HFFc6 (cell line): ENCODE results near the gene TBCB. TPM values are rescaled to one million over a fixed set of nuclear protein-coding genes. Genes with fewer than 3 reads are reported as not detected.

Experiments used
- DNase-seq: peaks from one replicate; pipeline ENCODE4 v3.0.0-alpha.2; 2018
- H3K27ac Mint-ChIP-seq: 2 replicates; pipeline ENCODE4 v1.8.0; 2020; ENCODE audit warnings: mild to moderate bottlenecking, mixed read lengths
- H3K27me3 Mint-ChIP-seq: 2 replicates; pipeline ENCODE4 v1.8.0; 2021; ENCODE audit warnings: mild to moderate bottlenecking, moderate library complexity, mixed read lengths; ENCODE audit not compliant: insufficient read depth
- H3K36me3 Mint-ChIP-seq: 2 replicates; pipeline ENCODE4 v1.8.0; 2021; ENCODE audit warnings: low read depth, mixed read lengths
- H3K4me1 Mint-ChIP-seq: 2 replicates; pipeline ENCODE4 v1.8.0; 2020; ENCODE audit warnings: low read depth, mixed read lengths
- H3K4me3 Mint-ChIP-seq: 2 replicates; pipeline ENCODE4 v1.8.0; 2020; ENCODE audit warnings: mild to moderate bottlenecking, moderate library complexity, mixed read lengths
- H3K9me3 Mint-ChIP-seq: 2 replicates; pipeline ENCODE4 v1.8.0; 2020; ENCODE audit warnings: mild to moderate bottlenecking, mixed read lengths
- total RNA-seq, 6 experiments: library from RNA; stranded (reverse); fragmentation: NEBNext Ultra II Directional; extraction: Animal tissue kit (Norgen Biotek cat#: 25700); gene quantifications; 2 replicates in 1 of 6; 3 replicates in 5 of 6; pipeline ENCODE4 v1.2.3, GENCODE V29; 2021
- TF ChIP-seq, protein P1 (sequence below): fragments of 200-600 bp; sonication (generic); IDR thresholded peaks from 2 replicates; pipeline ENCODE4 v1.5.0; 2021; ENCODE audit warnings: antibody characterized with exemption, mild to moderate bottlenecking

The TBCB gene
- total RNA-seq, 6 experiments from 2014 or later = 229 to 266 (median 243) TPM

DNA sequence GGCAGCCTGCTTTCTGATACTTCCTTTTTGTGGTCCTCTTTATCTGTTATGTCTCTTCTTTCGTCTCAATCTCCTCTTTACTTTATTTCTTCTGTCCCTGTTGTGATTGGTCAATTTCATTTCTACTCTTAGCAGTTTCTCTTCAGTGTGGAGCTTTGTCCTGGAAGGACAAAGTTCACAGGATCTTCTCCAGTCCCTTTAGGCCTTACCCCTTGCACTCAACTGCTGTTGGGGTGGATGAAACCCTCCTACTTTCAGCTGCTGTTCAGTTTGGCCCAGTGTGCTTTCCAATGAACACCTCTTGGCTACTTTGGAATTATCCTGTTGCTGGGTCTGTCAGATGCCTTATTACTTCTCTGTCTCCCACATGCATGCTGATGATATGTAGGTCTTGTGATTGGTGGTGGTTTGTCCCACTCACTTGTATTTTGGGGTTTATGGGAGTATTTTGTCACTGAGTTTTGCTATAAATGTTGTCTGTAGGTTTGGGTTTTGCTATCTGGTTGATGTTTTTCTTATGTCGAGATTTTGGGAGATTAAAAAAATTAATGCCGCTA, 35.8 kb upstream of the TBCB start:
- no peak overlapping the region for H3K4me3 Mint-ChIP-seq
- no peak overlapping the region for H3K27ac Mint-ChIP-seq
- H3K4me1 Mint-ChIP-seq = no peaks in the 10 kb centered on the region
- no peaks in the 10 kb centered on the region for H3K9me3 Mint-ChIP-seq
- no peaks in the 10 kb centered on the region for H3K27me3 Mint-ChIP-seq
- no peak for DNase-seq
- peaks cover 49% of the 10 kb centered on the region for H3K36me3 Mint-ChIP-seq
- TF ChIP-seq, protein P1, sequence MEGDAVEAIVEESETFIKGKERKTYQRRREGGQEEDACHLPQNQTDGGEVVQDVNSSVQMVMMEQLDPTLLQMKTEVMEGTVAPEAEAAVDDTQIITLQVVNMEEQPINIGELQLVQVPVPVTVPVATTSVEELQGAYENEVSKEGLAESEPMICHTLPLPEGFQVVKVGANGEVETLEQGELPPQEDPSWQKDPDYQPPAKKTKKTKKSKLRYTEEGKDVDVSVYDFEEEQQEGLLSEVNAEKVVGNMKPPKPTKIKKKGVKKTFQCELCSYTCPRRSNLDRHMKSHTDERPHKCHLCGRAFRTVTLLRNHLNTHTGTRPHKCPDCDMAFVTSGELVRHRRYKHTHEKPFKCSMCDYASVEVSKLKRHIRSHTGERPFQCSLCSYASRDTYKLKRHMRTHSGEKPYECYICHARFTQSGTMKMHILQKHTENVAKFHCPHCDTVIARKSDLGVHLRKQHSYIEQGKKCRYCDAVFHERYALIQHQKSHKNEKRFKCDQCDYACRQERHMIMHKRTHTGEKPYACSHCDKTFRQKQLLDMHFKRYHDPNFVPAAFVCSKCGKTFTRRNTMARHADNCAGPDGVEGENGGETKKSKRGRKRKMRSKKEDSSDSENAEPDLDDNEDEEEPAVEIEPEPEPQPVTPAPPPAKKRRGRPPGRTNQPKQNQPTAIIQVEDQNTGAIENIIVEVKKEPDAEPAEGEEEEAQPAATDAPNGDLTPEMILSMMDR = no peak

DNA sequence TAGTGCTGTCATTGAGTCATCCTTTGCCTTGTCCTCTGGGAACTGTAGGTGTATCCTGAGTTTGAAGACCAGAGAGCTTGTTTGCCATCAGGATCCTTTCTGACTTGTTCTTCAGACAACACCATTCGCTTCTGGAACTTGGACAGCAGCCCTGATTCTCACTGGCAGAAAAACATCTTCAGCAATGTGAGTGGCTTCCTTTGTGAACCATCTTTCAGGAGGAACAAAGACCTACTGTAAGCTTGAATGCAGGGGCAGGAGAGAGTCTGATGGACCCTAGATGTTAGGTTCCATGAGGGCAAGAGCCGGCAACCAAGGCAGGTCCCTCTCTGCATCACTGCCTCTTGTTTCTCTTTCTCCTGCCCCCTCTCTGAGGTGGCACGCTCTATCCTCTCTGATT, 33.9 kb upstream of the TBCB start:
- H3K36me3 Mint-ChIP-seq = peaks cover 51% of the 10 kb centered on the region
- TF ChIP-seq, protein P1 = no peak
- no peak overlapping the region for H3K27ac Mint-ChIP-seq
- H3K27me3 Mint-ChIP-seq = no peaks in the 10 kb centered on the region
- no peaks in the 10 kb centered on the region for H3K4me1 Mint-ChIP-seq
- H3K4me3 Mint-ChIP-seq = no peak overlapping the region
- DNase-seq = no peak
- H3K9me3 Mint-ChIP-seq = no peaks in the 10 kb centered on the region

DNA sequence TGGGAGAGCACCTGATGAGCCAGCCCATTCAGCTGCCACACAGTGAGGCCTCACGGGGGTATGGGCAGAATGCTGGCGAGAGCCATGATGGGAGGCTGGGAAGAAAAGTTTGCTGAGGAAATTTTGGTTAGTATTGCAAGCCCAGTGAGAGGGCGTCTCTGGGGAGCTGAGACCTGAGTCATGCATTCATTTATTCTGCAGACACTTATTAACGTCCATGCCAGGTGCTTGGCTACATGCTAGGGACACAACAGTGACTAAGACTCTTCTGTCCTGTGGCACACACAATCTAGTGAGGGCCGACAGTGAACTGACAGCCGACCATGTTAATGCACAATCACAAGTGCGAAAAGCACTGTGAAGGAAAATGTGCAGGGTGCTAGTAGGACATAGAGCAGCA, 33.4 kb upstream of the TBCB start:
- no peaks in the 10 kb centered on the region for H3K27me3 Mint-ChIP-seq
- H3K27ac Mint-ChIP-seq = no peak overlapping the region
- no peaks in the 10 kb centered on the region for H3K4me1 Mint-ChIP-seq
- TF ChIP-seq, protein P1 = no peak
- H3K9me3 Mint-ChIP-seq = no peaks in the 10 kb centered on the region
- no peak for DNase-seq
- H3K36me3 Mint-ChIP-seq = peaks cover 51% of the 10 kb centered on the region
- no peak overlapping the region for H3K4me3 Mint-ChIP-seq

DNA sequence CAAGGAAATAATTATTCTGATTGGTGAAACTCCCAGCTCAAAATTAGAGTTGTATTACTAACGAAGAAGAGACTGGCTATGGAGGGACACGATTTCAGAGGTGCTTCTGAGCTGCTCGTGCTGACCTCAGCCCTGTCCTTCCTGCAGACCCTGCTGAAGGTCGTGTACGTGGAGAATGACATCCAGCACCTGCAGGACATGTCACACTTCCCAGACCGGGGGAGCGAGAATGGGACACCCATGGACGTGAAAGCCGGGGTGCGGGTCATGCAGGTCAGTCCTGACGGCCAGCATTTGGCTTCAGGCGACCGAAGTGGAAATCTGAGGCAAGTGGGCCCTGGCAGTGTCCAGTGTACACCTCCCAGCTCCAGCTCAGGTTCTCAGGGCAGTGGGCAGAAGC, 32.4 kb upstream of the TBCB start:
- Mint-ChIP-seq H3K9me3 (no peaks in the 10 kb centered on the region), H3K36me3 (peaks cover 51% of the 10 kb centered on the region), H3K4me3 (no peak overlapping the region), H3K27ac (no peak overlapping the region), H3K4me1 (no peaks in the 10 kb centered on the region), H3K27me3 (no peaks in the 10 kb centered on the region)
- TF ChIP-seq, protein P1 = no peak
- no peak for DNase-seq

DNA sequence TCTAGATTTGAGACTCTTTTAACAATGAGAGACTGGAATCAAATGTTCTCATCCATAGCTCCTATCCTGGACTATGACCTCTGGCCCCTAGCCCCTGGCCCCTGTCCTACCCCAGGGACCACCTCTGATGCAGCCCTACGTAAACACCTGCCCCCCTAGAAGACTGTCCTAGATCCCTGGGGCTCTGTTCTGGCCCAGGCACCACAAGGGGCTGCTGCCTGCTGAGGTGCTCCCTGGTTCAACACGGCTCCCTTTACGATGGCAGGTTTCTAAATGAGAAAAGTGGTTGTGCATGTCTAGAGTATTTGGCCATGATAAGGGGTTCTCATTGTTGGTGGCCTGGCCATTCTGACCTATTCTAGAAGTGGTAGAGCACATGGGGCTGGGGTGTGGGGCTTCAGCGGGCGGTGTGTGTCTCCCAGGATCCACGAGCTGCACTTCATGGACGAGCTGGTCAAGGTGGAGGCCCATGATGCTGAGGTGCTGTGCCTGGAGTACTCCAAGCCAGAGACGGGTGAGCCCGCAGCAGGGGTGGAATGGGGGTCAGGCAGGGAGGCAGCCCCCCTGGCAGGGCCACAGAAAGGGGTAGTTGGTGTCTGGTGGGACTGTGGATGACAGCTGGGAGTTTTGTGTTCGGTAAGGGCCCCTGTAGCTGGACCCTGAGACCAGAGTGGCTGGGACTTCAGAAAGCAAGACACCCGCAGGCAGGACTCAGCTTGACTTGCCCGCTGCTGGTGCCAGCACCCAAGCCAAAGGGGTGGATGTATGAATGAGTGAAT, 30.8 kb upstream of the TBCB start:
- Mint-ChIP-seq H3K27me3 (no peaks in the 10 kb centered on the region; the same call in none of the 2 replicates), H3K4me3 (no peak overlapping the region), H3K36me3 (peaks cover 49% of the 10 kb centered on the region), H3K27ac (no peak overlapping the region), H3K4me1 (no peaks in the 10 kb centered on the region), H3K9me3 (no peaks in the 10 kb centered on the region)
- TF ChIP-seq, protein P1 = no peak
- DNase-seq = no peak
